Epithelial cell of proximal tubule (primary cell): Measurements from ENCODE around the gene THOP1. TPM values are rescaled to one million over a fixed set of nuclear protein-coding genes. Genes with fewer than 3 reads are reported as not detected.

Source experiments
- DNase-seq: peaks from one replicate; pipeline ENCODE4 v3.0.0-alpha.2; 2011; ENCODE audit warnings: low read depth
- H3K4me3 ChIP-seq: 2 replicates; pipeline ENCODE4 v1.5.1; 2011; ENCODE audit warnings: low read depth, mild to moderate bottlenecking, low read length
- total RNA-seq: library from RNA; depleted of rRNA; stranded (reverse); fragments of >200 nt; gene quantifications from 2 replicates; pipeline ENCODE4 v1.2.3, GENCODE V29; 2015
- TF ChIP-seq, protein P1 (sequence below): conservative IDR thresholded peaks from 2 replicates; pipeline ENCODE4 v1.5.1; 2012; ENCODE audit warnings: low read depth, mild to moderate bottlenecking, low read length

THOP1 gene
- total RNA-seq, 1 donor from 2014 or later: 148 TPM

DNA sequence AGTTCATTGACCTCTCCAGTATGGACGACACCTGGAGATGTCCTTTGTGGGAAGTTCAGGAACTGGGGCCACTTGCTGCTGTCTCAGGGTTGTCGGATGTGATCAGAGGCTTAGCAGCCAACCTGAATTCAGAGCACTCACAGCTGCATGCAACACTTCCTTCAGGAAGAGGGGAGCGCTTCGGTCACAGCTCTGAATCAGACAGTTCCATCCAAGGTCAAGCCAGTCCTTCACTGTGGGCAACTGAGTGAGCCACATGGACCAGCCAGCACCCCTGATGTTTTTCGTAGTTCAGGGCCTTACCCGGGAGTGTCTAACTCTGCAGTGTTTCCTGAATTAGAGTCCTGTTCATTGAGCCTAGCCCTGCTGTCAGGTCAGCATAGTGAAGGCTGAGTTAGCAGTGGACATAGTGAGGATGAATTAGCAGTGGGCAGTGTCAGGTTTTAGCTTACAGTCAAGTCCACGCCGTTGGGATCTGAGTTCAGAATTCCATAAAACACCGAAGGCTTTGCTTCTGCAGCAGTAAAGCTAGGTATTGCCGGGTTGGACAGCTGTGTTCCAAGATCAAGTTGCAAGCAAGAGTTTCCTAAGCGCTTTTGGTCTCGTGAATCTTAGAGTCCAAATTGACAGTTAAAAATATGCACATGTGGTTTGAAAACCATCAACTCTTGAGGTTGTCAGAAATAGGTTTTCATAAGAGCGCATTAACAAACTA lies 61.0 kb downstream of the THOP1 start:
- no peak overlapping the region for H3K4me3 ChIP-seq
- no peak for DNase-seq
- TF ChIP-seq, protein P1, sequence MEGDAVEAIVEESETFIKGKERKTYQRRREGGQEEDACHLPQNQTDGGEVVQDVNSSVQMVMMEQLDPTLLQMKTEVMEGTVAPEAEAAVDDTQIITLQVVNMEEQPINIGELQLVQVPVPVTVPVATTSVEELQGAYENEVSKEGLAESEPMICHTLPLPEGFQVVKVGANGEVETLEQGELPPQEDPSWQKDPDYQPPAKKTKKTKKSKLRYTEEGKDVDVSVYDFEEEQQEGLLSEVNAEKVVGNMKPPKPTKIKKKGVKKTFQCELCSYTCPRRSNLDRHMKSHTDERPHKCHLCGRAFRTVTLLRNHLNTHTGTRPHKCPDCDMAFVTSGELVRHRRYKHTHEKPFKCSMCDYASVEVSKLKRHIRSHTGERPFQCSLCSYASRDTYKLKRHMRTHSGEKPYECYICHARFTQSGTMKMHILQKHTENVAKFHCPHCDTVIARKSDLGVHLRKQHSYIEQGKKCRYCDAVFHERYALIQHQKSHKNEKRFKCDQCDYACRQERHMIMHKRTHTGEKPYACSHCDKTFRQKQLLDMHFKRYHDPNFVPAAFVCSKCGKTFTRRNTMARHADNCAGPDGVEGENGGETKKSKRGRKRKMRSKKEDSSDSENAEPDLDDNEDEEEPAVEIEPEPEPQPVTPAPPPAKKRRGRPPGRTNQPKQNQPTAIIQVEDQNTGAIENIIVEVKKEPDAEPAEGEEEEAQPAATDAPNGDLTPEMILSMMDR: no peak

- TF ChIP-seq, protein P1: no peak
- no peak overlapping the region for H3K4me3 ChIP-seq
- DNase-seq: no peak
Measured at GRCh38 chr19:2847507-2847906, 62.2 kb downstream of the THOP1 start.

GRCh38 chr19:2848616-2849015 lies 63.3 kb downstream of the THOP1 start:
- TF ChIP-seq, protein P1: no peak
- DNase-seq: no peak
- no peak overlapping the region for H3K4me3 ChIP-seq

- H3K4me3 ChIP-seq: no peak overlapping the region
- TF ChIP-seq, protein P1: no peak
- DNase-seq: no peak
Measured at GRCh38 chr19:2850256-2850925, 65.1 kb downstream of the THOP1 start.

GRCh38 chr19:2852598-2852997 lies 67.3 kb downstream of the THOP1 start:
- DNase-seq: no peak
- H3K4me3 ChIP-seq: no peak overlapping the region
- TF ChIP-seq, protein P1: no peak

- TF ChIP-seq, protein P1: no peak
- DNase-seq: no peak
- H3K4me3 ChIP-seq: no peak overlapping the region
Measured at GRCh38 chr19:2853015-2853606, 67.8 kb downstream of the THOP1 start.

- DNase-seq: no peak
- H3K4me3 ChIP-seq: no peak overlapping the region
- TF ChIP-seq, protein P1: no peak
Measured at GRCh38 chr19:2854849-2855248, 69.5 kb downstream of the THOP1 start.
